ENCODE results near the gene DDB1. TPM values are rescaled to one million over a fixed set of nuclear protein-coding genes. Genes with fewer than 3 reads are reported as not detected.

Gene DDB1
- 100 to 1,000 TPM; 308 to 315 TPM for total RNA-seq

- H3K36me3 Mint-ChIP-seq, result peaks cover 38% of the 10 kb centered on the region
- H3K27ac Mint-ChIP-seq, result peak within 1 kb of the TSS; percentile 99
- peak within 1 kb of the TSS; percentile 95 for H3K4me3 Mint-ChIP-seq
- peak; percentile 100 for DNase-seq
- H3K4me1 Mint-ChIP-seq, result peaks cover 58% of the 10 kb centered on the region
- no peaks in the 10 kb centered on the region for H3K27me3 Mint-ChIP-seq
- H3K9me3 Mint-ChIP-seq, result no peaks in the 10 kb centered on the region
Measured at GRCh38 chr11:61332797-61333549, at the start of gene DDB1, which contains the start of gene TKFC. DDB1 (minus strand) TSS chr11:61333105; CDS start chr11:61332968, 137 bp downstream. TKFC (plus strand) TSS chr11:61333228; CDS start chr11:61334729, 1,501 bp downstream.

- DNase-seq, result no peak
- Mint-ChIP-seq H3K27me3 (no peaks in the 10 kb centered on the region), H3K27ac (no peak overlapping the region), H3K36me3 (peaks cover 5% of the 10 kb centered on the region), H3K4me1 (peaks cover 1% of the 10 kb centered on the region), H3K9me3 (no peaks in the 10 kb centered on the region), H3K4me3 (no peak overlapping the region)
Measured at GRCh38 chr11:61380884-61381283, 48.0 kb upstream of the DDB1 start.

GRCh38 chr11:61378713-61379313 is 45.9 kb upstream of the DDB1 start:
- Mint-ChIP-seq H3K4me1 (peaks cover 1% of the 10 kb centered on the region), H3K27me3 (no peaks in the 10 kb centered on the region), H3K9me3 (peaks cover 2% of the 10 kb centered on the region), H3K36me3 (peaks cover 15% of the 10 kb centered on the region), H3K4me3 (no peak overlapping the region), H3K27ac (no peak overlapping the region)
- DNase-seq, result no peak

GRCh38 chr11:61377461-61378160 is 44.7 kb upstream of the DDB1 start:
- no peak for DNase-seq
- no peak overlapping the region for H3K4me3 Mint-ChIP-seq
- H3K4me1 Mint-ChIP-seq, result peaks cover 1% of the 10 kb centered on the region
- peaks cover 2% of the 10 kb centered on the region for H3K9me3 Mint-ChIP-seq
- no peaks in the 10 kb centered on the region for H3K27me3 Mint-ChIP-seq
- H3K36me3 Mint-ChIP-seq, result peaks cover 18% of the 10 kb centered on the region
- no peak overlapping the region for H3K27ac Mint-ChIP-seq

GRCh38 chr11:61375761-61376108 is 42.8 kb upstream of the DDB1 start:
- peaks cover 27% of the 10 kb centered on the region for H3K36me3 Mint-ChIP-seq
- H3K27me3 Mint-ChIP-seq, result no peaks in the 10 kb centered on the region
- peaks cover under 1% of the 10 kb centered on the region for H3K4me1 Mint-ChIP-seq
- H3K9me3 Mint-ChIP-seq, result peaks cover 2% of the 10 kb centered on the region
- H3K4me3 Mint-ChIP-seq, result no peak overlapping the region
- no peak overlapping the region for H3K27ac Mint-ChIP-seq
- no peak for DNase-seq

GRCh38 chr11:61372659-61373420 is 39.9 kb upstream of the DDB1 start:
- no peak overlapping the region for H3K4me3 Mint-ChIP-seq
- peaks cover 47% of the 10 kb centered on the region for H3K36me3 Mint-ChIP-seq
- no peak overlapping the region for H3K27ac Mint-ChIP-seq
- H3K27me3 Mint-ChIP-seq, result no peaks in the 10 kb centered on the region
- peaks cover 2% of the 10 kb centered on the region for H3K9me3 Mint-ChIP-seq
- no peak for DNase-seq
- H3K4me1 Mint-ChIP-seq, result peaks cover 21% of the 10 kb centered on the region

- peaks cover 22% of the 10 kb centered on the region for H3K4me1 Mint-ChIP-seq
- no peak for DNase-seq
- H3K27ac Mint-ChIP-seq, result peak overlapping the region; percentile 38
- H3K4me3 Mint-ChIP-seq, result no peak overlapping the region
- H3K9me3 Mint-ChIP-seq, result peaks cover 2% of the 10 kb centered on the region
- peaks cover 48% of the 10 kb centered on the region for H3K36me3 Mint-ChIP-seq
- no peaks in the 10 kb centered on the region for H3K27me3 Mint-ChIP-seq
Measured at GRCh38 chr11:61370349-61371005, 37.6 kb upstream of the DDB1 start.

GRCh38 chr11:61369372-61370348 is 36.8 kb upstream of the DDB1 start:
- H3K36me3 Mint-ChIP-seq, result peaks cover 44% of the 10 kb centered on the region

GRCh38 chr11:61368646-61369045 is 35.7 kb upstream of the DDB1 start:
- no peak for DNase-seq
- H3K4me1 Mint-ChIP-seq, result peaks cover 25% of the 10 kb centered on the region
- peaks cover 41% of the 10 kb centered on the region for H3K36me3 Mint-ChIP-seq
- H3K27me3 Mint-ChIP-seq, result no peaks in the 10 kb centered on the region
- no peak overlapping the region for H3K4me3 Mint-ChIP-seq
- H3K9me3 Mint-ChIP-seq, result no peaks in the 10 kb centered on the region
- no peak overlapping the region for H3K27ac Mint-ChIP-seq

More at GRCh38 chr11:61369372-61370348, 36.8 kb upstream of the DDB1 start:
- Mint-ChIP-seq H3K27ac (peak overlapping the region; percentile 38), H3K27me3 (no peaks in the 10 kb centered on the region), H3K4me3 (no peak overlapping the region), H3K4me1 (peaks cover 22% of the 10 kb centered on the region), H3K9me3 (no peaks in the 10 kb centered on the region)
- no peak for DNase-seq

GRCh38 chr11:61367406-61367805 is 34.5 kb upstream of the DDB1 start:
- no peak overlapping the region for H3K4me3 Mint-ChIP-seq
- peaks cover 35% of the 10 kb centered on the region for H3K4me1 Mint-ChIP-seq
- H3K36me3 Mint-ChIP-seq, result peaks cover 48% of the 10 kb centered on the region
- H3K27me3 Mint-ChIP-seq, result no peaks in the 10 kb centered on the region
- no peak for DNase-seq
- H3K27ac Mint-ChIP-seq, result no peak overlapping the region
- no peaks in the 10 kb centered on the region for H3K9me3 Mint-ChIP-seq

- Mint-ChIP-seq H3K9me3 (no peaks in the 10 kb centered on the region), H3K36me3 (peaks cover 30% of the 10 kb centered on the region), H3K4me3 (peak overlapping the region; percentile 99), H3K27ac (peak overlapping the region; percentile 95), H3K4me1 (peaks cover 32% of the 10 kb centered on the region), H3K27me3 (no peaks in the 10 kb centered on the region)
- no peak for DNase-seq
Measured at GRCh38 chr11:61364012-61364675, 31.2 kb upstream of the DDB1 start.

GRCh38 chr11:61362542-61362875 is 29.6 kb upstream of the DDB1 start:
- Mint-ChIP-seq H3K36me3 (peaks cover 23% of the 10 kb centered on the region), H3K27me3 (no peaks in the 10 kb centered on the region), H3K4me3 (peak overlapping the region; percentile 99), H3K4me1 (peaks cover 32% of the 10 kb centered on the region), H3K27ac (peak overlapping the region; percentile 95), H3K9me3 (no peaks in the 10 kb centered on the region)
- DNase-seq, result peak; percentile 28

Data from activated naive CD8-positive, alpha-beta T cell treated with anti-CD3 and anti-CD28 coated beads for 36 hours (primary cell).